HepG2 (cell line): ENCODE data around the gene ZNF106. TPM values are rescaled to one million over a fixed set of nuclear protein-coding genes. Genes with fewer than 3 reads are reported as not detected.

Experiments
- ATAC-seq: fragments of 200-7000 bp; cut with Tn5 transposase; 3 replicates; pipeline ENCODE4 v1.9.1; 2020; ENCODE audit warnings: mild to moderate bottlenecking, moderate library complexity
- BruUV-seq: library from RNA; stranded (reverse); fragments of 400-500 nt; replicated peaks from 2 replicates; lab custom pipeline; 2021; lab: Mats Ljungman, UMichigan
- CTCF ChIA-PET: fragments of 300-600 bp; formaldehyde crosslinking; extraction: SDS; loops from one replicate; lab custom pipeline; 2021; ENCODE audit warnings: low total read pairs, inconsistent platforms, low intra/inter-chr PET ratio; lab: Yijun Ruan, JAX
- POLR2A ChIA-PET: fragments of 350-600 bp; sonication (Branson Sonifier 250); formaldehyde crosslinking; loops from one replicate; lab custom pipeline; 2020; ENCODE audit warnings: antibody characterized with exemption, inconsistent platforms; lab: Yijun Ruan, JAX
- DNase-seq: peaks from one replicate; pipeline ENCODE4 v3.0.0-alpha.2; 2015; ENCODE audit warnings: low spot score
- FAIRE-seq: peaks from 3 replicates; lab custom pipeline; 2011; peaks lifted over from hg19 to GRCh38; lab: Jason Lieb, UNC
- H2AFZ ChIP-seq: one replicate; pipeline ENCODE4 v1.6.1; 2011; ENCODE audit warnings: low read length, inconsistent platforms
- H3K27ac ChIP-seq: fragments of 300-600 bp; 3 replicates; pipeline ENCODE4 v1.8.0; 2011; ENCODE audit warnings: mixed run types, mild to moderate bottlenecking, mixed read lengths, low read length, inconsistent platforms; ENCODE audit not compliant: insufficient read depth; ENCODE audit errors: extremely low read length
- H3K27me3 ChIP-seq, 2 experiments: fragments of 200-600 bp in 1 of 2; 2 replicates in 1 of 2; 3 replicates in 1 of 2; pipeline versions ENCODE4 v1.6.0 to v1.8.0; 2011; ENCODE audit warnings: low read length in 2 of 2, mild to moderate bottlenecking in 2 of 2, moderate library complexity in 2 of 2, inconsistent platforms in 1 of 2; ENCODE audit not compliant: insufficient read depth in 2 of 2, control insufficient read depth in 1 of 2
- H3K36me3 ChIP-seq, 2 experiments: fragments of 200-600 bp in 1 of 2; replicated peaks in 1 of 2; 2 replicates in 1 of 2; 3 replicates in 1 of 2; pipeline versions ENCODE4 v1.5.1 to v1.8.0; 2011; ENCODE audit warnings: low read length in 2 of 2, inconsistent platforms in 1 of 2; ENCODE audit not compliant: insufficient read depth in 2 of 2, control insufficient read depth in 1 of 2
- H3K4me1 ChIP-seq: 2 replicates; pipeline ENCODE4 v1.5.1; 2012; ENCODE audit warnings: low read length, inconsistent platforms; ENCODE audit not compliant: insufficient read depth
- H3K4me2 ChIP-seq: 2 replicates; pipeline ENCODE4 v1.6.0; 2011; ENCODE audit warnings: low read depth, low read length, inconsistent platforms
- H3K4me3 ChIP-seq, 3 experiments: fragments of 200-600 bp in 1 of 3; sonication (generic), shearing (Covaris generic) in 1 of 3; replicated peaks in 1 of 3; 2 replicates each; pipeline ENCODE4 v1.5.1; 2011 to 2016; ENCODE audit warnings: low read length in 3 of 3, inconsistent platforms in 2 of 3, low read depth in 2 of 3, mild to moderate bottlenecking in 2 of 3, control low read depth in 1 of 3, mixed read lengths in 1 of 3; ENCODE audit not compliant: insufficient read depth in 1 of 3
- H3K79me2 ChIP-seq: one replicate; pipeline ENCODE4 v1.6.1; 2011; ENCODE audit warnings: low read length, inconsistent platforms; ENCODE audit not compliant: insufficient read depth
- H3K9ac ChIP-seq: 2 replicates; pipeline ENCODE4 v1.6.0; 2011; ENCODE audit warnings: mild to moderate bottlenecking, low read depth, low read length, inconsistent platforms; ENCODE audit not compliant: insufficient read depth
- H3K9me3 ChIP-seq: 2 replicates; pipeline ENCODE4 v1.5.1; 2012; ENCODE audit warnings: mild to moderate bottlenecking, low read length
- H4K20me1 ChIP-seq: 2 replicates; pipeline ENCODE4 v1.6.0; 2011; ENCODE audit warnings: inconsistent platforms, mild to moderate bottlenecking, low read length, moderate library complexity; ENCODE audit not compliant: insufficient read depth
- E2F5 ChIP-seq: sonication (generic); formaldehyde crosslinking; conservative IDR thresholded peaks from 2 replicates; pipeline ENCODE4 v1.4.0; 2020; ENCODE audit warnings: missing genetic modification reagents
- ERF ChIP-seq: IDR thresholded peaks from 2 replicates; pipeline ENCODE4 v1.6.1; 2018; ENCODE audit warnings: missing biosample characterization, missing genetic modification reagents
- GMEB1 ChIP-seq: sonication (generic); formaldehyde crosslinking; IDR thresholded peaks from 2 replicates; pipeline ENCODE4 v1.5.1; 2020; ENCODE audit warnings: missing genetic modification reagents, mild to moderate bottlenecking, borderline replicate concordance
- LCORL ChIP-seq, 2 experiments: fragments of 450-650 bp in 1 of 2; sonication (generic) in 1 of 2; formaldehyde crosslinking in 1 of 2; IDR thresholded peaks; 2 replicates each; pipeline versions ENCODE4 v1.5.0 to v1.6.1; 2017 to 2020; ENCODE audit warnings: antibody characterized with exemption in 1 of 2, missing genetic modification reagents in 1 of 2
- MYC ChIP-seq: sonication (generic); formaldehyde crosslinking; IDR thresholded peaks from 2 replicates; pipeline ENCODE4 v1.9.0; 2021; ENCODE audit warnings: missing genetic modification reagents, borderline replicate concordance
- PRPF4 ChIP-seq: fragments of 200-400 bp; formaldehyde crosslinking; IDR thresholded peaks from 2 replicates; pipeline ENCODE4 v1.6.1; 2016; ENCODE audit warnings: low read length, low read depth; ENCODE audit not compliant: poor library complexity, severe bottlenecking
- SETDB1 ChIP-seq: sonication (generic); formaldehyde crosslinking; IDR thresholded peaks from 2 replicates; pipeline ENCODE4 v1.5.1; 2020; ENCODE audit warnings: missing genetic modification reagents, mild to moderate bottlenecking, borderline replicate concordance
- SOX5 ChIP-seq: IDR thresholded peaks from 2 replicates; pipeline ENCODE4 v1.6.1; 2016; ENCODE audit warnings: borderline replicate concordance
- ZNF335 ChIP-seq: sonication (generic); formaldehyde crosslinking; IDR thresholded peaks from 2 replicates; pipeline ENCODE4 v1.4.0; 2020; ENCODE audit warnings: missing genetic modification reagents
- ZNF614 ChIP-seq: IDR thresholded peaks from 2 replicates; pipeline ENCODE4 v1.6.1; 2018; ENCODE audit warnings: missing biosample characterization, missing genetic modification reagents, inconsistent platforms, borderline replicate concordance
- ZNF772 ChIP-seq: sonication (generic); formaldehyde crosslinking; IDR thresholded peaks from 2 replicates; pipeline ENCODE4 v1.5.0; 2020; ENCODE audit warnings: mild to moderate bottlenecking, missing genetic modification reagents
- ZNF83 ChIP-seq: sonication (generic); formaldehyde crosslinking; IDR thresholded peaks from 2 replicates; pipeline ENCODE4 v1.4.0; 2020; ENCODE audit warnings: missing genetic modification reagents, mild to moderate bottlenecking, borderline replicate concordance
- WGBS: methylation state at CpG from one replicate; pipeline ENCODE4 v1.1.6; 2017; ENCODE audit warnings: low lambda C conversion rate; 5-methylcytosine and 5-hydroxymethylcytosine counted together
- in situ Hi-C: cut with HindIII; loops from 2 replicates; pipeline ENCODE4 v1.10.0; 2017; ENCODE audit warnings: low pct_unique_long_range_greater_than_20kb; ENCODE audit not compliant: extremely low pct_ligation_motif_present
- intact Hi-C: fragments of 100-400 bp; cut with micrococcal nuclease; formaldehyde crosslinking; loops from one replicate; pipeline ENCODE4 v1.10.0; 2022; ENCODE audit not compliant: unreplicated experiment
- polyA plus RNA-seq, 8 experiments: library from polyadenylated mRNA; depleted of rRNA in 3 of 8; stranded (reverse) in 7 of 8; unstranded in 1 of 8; fragments of >200 nt; fragmentation: Illumina TruSeq in 4 of 8; extraction: Trizol in 4 of 8; gene quantifications; 2 replicates each; pipeline versions ENCODE4 v1.2.1 to v1.2.3, GENCODE V29; 2011 to 2016; ENCODE audit warnings: low read depth in 4 of 8, missing spikeins in 1 of 8, mixed read lengths in 1 of 8; ENCODE audit not compliant: insufficient read depth in 1 of 8
- total RNA-seq, 5 experiments: library from RNA; depleted of rRNA; stranded (reverse); fragments of >200 nt; fragmentation: Illumina TruSeq; extraction: Trizol; gene quantifications; 2 replicates each; pipeline ENCODE4 v1.2.3, GENCODE V29; 2016; ENCODE audit warnings: low read depth in 1 of 5
- TF ChIP-seq, protein P1 (sequence below): sonication (generic); formaldehyde crosslinking; IDR thresholded peaks from 2 replicates; pipeline ENCODE4 v1.4.0; 2020; ENCODE audit warnings: low read depth, mild to moderate bottlenecking, missing genetic modification reagents

Gene ZNF106
- total and polyA plus RNA-seq, 2 of the 13 experiments (the other 11 are each of a cell fraction or from before 2014, with no cell fraction given), result 12.5 to 35.1 TPM

DNA sequence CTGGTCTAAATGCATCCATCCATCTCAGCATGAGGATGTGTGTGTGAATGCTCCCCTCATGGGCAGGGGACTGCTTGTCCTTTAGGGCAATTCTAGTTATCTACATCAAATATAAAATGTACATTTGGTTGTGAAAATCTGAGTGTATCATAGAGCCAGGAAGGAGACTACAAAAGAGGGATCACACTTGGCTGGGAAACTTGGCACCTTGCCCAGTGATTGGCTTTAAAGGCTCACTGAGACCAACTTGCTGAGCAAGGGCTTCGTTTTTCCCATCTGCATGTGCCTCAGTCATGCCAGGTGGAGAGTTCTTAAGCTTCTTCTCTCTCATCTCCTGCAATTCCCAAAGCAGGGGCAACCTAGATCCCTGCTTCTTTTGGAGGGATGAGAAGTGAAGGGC is 126.4 kb downstream of the ZNF106 start:
- TF ChIP-seq ZNF614 (CRISPR knock-in tag) (no peak), LCORL (IDR thresholded peaks at IDR 0.05) (peak; percentile 43; the same call in 1 of the 2 replicates), LCORL (CRISPR knock-in tag; IDR thresholded peaks at IDR 0.05) (no peak)
- TF ChIP-seq, all 625 proteins: peak for 1
- Histone ChIP-seq H3K4me1 (no peaks in the 10 kb centered on the region), H4K20me1 (no peaks in the 10 kb centered on the region), H3K4me3 (no peak overlapping the region), H3K27me3 (no peaks in the 10 kb centered on the region; a peak in 1 of 5 replicates), H3K9me3 (no peaks in the 10 kb centered on the region), H3K79me2 (no peaks in the 10 kb centered on the region), H3K4me2 (no peak overlapping the region), H2AFZ (no peak overlapping the region), H3K9ac (no peak overlapping the region), H3K27ac (no peak overlapping the region), H3K36me3 (no peaks in the 10 kb centered on the region)
- no peak for DNase-seq
- 20% methylated on average over 1 of the region's 1 CpG for WGBS
- intact Hi-C loops, result no loop called here
- no peak for ATAC-seq
- no TSS peak for BruUV-seq
- ChIA-PET CTCF (no interaction called here), POLR2A (no interaction called here)
- in situ Hi-C loops, result no loop called here
- no peak for FAIRE-seq

DNA sequence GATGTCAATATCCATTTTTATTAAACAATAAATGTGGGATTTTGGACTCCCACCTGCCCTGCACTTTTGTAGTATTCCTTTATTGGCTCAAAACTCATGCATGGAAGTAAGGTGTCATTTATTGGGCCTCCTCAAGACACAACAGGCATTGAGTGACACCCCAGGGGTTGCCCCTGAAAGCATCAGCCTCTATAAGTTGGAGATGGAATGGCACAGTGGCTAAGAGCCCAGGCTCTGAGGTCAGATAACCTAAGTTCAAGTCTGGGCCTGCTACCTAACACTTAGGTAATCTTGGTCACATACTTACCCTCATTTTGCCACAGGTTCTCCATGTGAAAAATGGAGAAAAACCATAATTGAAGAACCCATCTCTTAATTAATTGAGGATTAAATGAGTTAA is 127.0 kb downstream of the ZNF106 start:
- Histone ChIP-seq H3K36me3 (no peaks in the 10 kb centered on the region), H4K20me1 (no peaks in the 10 kb centered on the region), H3K27ac (no peak overlapping the region), H3K4me2 (no peak overlapping the region), H2AFZ (no peak overlapping the region), H3K79me2 (no peaks in the 10 kb centered on the region), H3K4me3 (no peak overlapping the region), H3K4me1 (no peaks in the 10 kb centered on the region), H3K9me3 (no peaks in the 10 kb centered on the region), H3K9ac (no peak overlapping the region), H3K27me3 (no peaks in the 10 kb centered on the region; a peak in 1 of 5 replicates)
- intact Hi-C loops (no loop called here), in situ Hi-C loops (no loop called here)
- ATAC-seq, result no peak
- no peak for DNase-seq
- ChIA-PET CTCF (no interaction called here), POLR2A (no interaction called here)
- TF ChIP-seq PRPF4 (no peak), ZNF335 (CRISPR knock-in tag) (no peak), ZNF83 (CRISPR knock-in tag) (no peak), SETDB1 (CRISPR knock-in tag) (no peak), ERF (CRISPR knock-in tag) (no peak), GMEB1 (CRISPR knock-in tag) (no peak), SOX5 (no peak), E2F5 (CRISPR knock-in tag) (no peak), MYC (CRISPR knock-in tag) (no peak), ZNF772 (CRISPR knock-in tag) (no peak)
- TF ChIP-seq, protein P1, sequence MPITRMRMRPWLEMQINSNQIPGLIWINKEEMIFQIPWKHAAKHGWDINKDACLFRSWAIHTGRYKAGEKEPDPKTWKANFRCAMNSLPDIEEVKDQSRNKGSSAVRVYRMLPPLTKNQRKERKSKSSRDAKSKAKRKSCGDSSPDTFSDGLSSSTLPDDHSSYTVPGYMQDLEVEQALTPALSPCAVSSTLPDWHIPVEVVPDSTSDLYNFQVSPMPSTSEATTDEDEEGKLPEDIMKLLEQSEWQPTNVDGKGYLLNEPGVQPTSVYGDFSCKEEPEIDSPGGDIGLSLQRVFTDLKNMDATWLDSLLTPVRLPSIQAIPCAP (CRISPR knock-in tag), result no peak
- no peak for FAIRE-seq
- BruUV-seq, result no TSS peak
